NCI-H1930 (cell line): ENCODE results near the gene ABHD2.
"Not testable (repeated sequence)": the region's sequence is repeated elsewhere in the genome, so short reads cannot be mapped to it uniquely, and the experiment has no call there.

Experiments used
- DNase-seq, 2 experiments: peaks; one replicate each; lab custom pipeline; 2025; lab: John Stamatoyannopoulos, UW

ABHD2 gene

GRCh38 chr15:89075101-89075640 is 13.1 kb upstream of the ABHD2 start:
- DNase-seq: no peak

GRCh38 chr15:89075846-89076245 is 12.4 kb upstream of the ABHD2 start:
- DNase-seq: no peak

DNA sequence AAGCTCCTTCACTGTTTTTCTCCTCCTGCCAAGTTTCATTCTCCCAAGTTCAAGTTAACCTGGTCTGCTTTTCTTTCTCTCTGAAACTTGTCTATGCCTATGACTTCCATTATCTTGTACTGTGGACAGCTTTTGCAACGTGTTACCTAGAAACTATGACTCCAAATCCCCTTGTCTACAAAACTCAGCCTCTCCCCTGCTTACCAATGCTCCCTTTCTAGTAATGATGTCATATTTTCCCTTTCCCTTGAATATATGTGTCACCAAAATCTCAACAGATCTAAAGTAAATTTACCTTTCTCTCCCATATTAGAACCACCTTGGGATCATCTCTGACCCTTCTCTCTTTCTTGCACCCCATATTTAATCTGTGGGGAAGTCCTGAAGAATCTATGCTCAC is 10.5 kb upstream of the ABHD2 start:
- no peak for DNase-seq

DNA sequence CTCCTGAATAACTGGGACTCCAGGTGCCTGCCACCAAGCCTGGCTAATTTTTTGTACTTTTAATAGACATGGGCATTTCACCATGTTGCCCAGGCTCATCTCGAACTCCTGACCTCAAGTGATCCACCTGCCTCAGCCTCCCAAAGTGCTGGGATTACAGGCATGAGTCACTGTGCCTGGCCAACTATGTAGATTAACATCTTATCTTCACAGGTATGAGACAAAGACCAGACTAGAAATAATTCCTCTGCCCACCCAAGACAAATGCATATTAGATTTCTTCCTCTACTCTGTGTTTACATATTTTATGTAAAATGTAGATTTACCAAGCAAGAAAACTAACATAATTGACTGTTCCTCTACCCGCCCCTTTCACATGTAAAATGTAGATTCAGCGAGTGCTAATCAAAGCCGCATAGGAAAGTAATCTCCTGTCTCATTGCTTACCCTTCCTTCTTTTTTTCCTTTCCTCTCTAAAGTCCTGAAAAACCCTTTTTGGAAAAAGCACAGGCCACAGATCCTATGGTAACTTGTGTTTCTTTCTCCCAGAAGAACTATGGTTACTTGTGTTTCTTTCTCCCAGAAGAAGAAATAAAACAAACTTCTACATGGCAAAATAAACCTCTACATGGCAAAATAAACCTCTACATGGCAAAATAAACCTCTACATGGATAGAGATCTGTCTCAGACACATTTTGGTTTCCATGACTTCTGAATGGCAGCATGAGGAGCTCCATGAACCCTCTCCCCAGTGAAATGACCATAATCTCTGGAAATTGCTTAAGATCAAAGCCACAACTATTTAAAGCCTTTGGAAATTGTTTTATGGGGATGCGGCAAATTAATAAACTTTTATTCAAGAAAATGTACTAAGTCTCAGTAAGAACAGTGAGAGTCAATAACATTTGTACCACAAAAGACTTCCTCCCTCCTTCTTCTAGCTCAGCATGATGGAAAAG is 9.1 kb upstream of the ABHD2 start:
- no peak for DNase-seq

DNA sequence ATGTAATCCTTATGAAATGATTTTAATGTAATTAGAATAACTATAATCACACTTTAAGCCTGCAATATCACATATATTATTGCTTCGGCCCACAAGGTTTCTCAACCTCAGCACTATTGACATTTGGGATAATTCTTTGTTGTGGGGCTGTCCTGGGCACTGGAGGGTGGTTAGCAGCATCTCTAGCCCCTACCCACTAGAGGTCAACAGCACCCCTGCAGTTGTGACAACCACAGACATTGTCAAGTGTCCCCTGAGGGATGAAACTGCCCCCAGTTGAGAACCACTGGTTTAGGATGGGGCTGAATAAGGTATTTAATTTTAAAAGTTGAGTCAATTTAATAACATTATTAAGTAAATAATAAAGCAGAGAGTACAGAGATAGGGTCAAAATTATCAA is 6.4 kb upstream of the ABHD2 start:
- DNase-seq: no peak

DNA sequence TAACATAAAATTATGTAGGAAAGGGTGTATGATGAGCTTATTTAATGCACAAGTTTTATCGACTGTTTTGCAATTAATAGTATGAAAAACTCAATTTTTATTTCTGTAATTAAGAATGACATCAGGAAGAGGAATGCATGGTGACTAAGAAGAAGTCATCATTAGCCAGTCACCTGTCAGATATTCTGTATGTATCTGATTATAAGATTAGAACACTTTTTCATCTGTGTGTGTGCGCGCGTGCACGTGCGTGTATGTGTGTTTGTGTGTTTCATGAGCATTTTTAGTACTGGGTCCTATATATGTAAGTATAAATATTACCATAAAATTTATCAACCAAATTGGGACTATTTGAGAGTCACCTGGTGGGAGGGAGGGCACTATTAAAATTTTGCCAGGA is 5.0 kb upstream of the ABHD2 start:
- no peak for DNase-seq

- no peak for DNase-seq
These were observed 2.8 kb upstream of the ABHD2 start for GRCh38 chr15:89085289-89085926.

GRCh38 chr15:89085933-89086332 is 2.3 kb upstream of the ABHD2 start:
- DNase-seq: not testable (repeated sequence)

DNA sequence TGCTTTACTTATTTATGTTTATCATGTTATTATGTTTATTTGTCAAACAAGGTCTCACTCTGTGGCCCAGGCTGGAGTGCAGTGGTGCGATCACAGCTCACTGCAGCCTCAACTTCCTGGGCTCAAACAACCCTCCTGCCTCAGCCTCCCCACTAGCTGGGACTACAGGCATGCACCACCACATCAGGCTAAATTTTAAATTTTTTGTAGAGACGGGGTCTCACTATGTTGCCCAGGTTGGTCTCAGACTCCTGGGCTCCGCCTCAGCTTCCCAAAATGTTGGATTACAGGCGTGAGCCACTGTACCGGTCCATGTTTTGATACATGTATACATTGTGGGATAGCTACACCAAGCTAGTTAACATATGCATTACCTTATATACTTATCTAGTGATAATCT is 1.9 kb upstream of the ABHD2 start:
- not testable (repeated sequence) for DNase-seq

DNA sequence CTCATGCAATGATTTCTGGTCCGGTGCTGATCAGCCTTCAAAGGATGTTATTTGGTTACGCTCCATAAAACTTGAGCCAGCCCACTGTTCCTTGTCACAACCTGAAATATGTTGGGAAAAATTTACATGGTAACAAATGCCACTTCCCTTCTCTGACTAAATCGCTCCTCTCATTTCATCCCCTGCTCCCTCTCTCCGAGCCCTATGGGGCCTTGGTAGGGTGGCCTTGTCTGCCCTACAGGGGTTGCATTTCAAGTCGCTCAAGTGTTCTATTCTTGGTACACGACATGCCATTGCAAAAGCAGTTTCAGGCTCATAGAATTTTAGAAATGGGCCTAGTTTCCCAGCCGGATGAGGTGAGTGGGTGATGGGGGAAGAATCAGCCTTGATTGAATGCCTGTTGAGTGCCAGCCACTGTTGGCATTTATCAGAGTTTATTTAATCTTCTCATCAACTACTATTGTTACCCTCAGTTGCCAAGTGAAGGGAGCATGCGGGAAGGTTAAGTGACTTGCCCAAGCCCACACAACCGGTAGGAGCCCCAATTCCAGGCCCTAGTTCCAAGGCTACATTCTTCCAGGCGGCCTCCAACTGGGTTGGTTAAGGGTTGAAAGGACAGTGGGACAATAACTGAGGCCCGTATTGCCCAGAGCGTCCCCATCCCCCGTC is 961 bp upstream of the ABHD2 start:
- no peak for DNase-seq

- DNase-seq: no peak
These were observed 504 bp downstream of the ABHD2 start for GRCh38 chr15:89088605-89089315.

- no peak for DNase-seq
These were observed 1.3 kb downstream of the ABHD2 start for GRCh38 chr15:89089316-89090230.

DNA sequence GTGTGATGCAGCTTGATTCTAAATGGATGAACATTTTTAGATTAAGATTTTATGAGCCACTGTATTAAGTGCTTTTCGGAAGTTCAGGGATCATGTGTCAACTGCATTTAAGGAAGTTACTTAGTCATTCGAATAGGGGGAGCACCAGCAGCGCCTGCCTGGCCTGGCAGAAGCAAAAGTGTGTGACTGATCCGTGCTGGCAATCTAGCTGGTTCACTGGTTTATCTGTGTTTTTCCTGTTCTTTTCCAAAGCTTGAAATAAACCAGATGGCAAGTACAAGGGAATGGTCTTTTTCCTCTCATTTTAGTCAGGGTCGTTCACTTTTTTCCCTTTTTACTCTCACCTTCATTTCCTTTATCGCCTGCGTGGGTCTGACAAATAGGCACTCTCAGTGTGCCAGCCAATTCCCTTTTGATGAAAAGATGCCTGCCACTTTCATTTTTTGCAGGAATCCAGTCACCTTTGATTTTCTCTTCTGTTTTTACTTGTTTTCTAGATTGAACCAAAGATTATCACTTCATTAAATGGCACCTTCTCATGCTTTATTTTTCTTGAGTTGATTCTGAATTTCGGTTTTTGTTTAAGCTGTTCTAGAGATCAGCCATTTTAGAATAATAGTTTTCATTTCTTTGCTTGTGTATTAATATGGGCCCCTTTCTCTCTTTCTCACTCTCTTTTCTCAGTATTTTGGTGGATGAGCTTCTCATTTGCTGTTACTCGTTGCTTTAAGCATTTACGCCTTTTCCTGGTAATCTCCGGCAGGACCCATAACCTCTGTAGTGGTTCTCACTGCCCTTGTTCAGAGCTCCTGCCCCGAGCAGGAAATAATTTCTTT is 2.8 kb downstream of the ABHD2 start:
- no peak for DNase-seq

GRCh38 chr15:89091627-89092220 is 3.5 kb downstream of the ABHD2 start:
- no peak for DNase-seq

DNA sequence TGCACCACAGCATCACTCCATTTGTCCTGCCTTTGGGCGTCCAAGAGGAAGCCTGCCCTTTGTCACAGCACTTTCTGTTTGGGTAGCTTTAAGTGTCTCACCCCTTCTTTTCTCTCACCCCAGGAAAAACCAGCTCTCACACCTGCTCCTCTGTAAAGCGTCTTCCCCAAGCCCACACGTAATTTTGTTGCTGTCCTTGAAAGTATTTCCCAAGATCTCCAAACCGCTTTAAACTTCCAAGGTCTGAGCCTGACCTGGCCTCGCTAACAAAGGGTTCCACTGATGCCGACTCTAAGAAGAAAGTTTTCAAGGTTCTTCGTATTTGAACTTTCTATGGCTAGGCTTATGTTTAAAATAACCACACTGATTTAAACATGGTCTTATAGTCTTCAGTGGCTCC is 5.3 kb downstream of the ABHD2 start:
- no peak for DNase-seq

DNA sequence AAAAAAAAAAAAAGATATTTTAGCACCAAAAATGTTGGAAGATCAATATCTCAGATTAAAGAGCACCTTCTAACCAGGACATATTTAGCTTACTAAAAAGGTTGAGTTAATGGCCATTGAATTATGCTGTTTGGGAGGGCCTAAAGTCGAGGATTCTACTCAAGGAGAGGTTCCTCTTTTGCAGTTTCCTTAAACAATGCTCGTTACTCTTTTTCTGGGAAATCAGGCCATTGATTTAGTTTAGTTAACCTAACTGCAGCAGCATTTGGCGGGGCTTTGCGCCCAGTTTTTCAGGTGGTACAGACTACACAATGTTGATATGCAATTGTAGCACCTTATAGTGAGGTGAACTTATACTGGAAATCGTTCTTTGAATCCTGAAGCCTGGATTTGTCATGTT is 6.8 kb downstream of the ABHD2 start:
- DNase-seq: no peak

DNA sequence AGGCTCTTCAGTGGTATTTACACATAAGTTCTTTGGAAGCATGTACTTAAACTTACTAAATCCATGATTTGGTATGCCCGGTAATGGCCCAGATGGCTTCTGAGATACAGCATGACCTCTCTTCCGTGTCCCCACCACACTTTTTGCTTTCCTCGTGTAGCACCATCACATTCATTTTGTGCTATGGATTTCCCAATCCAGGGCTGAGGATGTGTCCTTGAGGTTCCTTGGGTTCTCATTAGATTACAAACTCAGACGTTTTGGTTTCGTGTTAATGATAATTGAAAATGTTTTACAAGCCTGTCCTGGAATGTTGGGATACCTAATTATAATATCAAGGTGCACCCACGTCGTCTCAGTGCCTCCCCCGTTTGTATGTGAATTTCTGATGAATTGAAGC is 7.3 kb downstream of the ABHD2 start:
- no peak for DNase-seq

DNA sequence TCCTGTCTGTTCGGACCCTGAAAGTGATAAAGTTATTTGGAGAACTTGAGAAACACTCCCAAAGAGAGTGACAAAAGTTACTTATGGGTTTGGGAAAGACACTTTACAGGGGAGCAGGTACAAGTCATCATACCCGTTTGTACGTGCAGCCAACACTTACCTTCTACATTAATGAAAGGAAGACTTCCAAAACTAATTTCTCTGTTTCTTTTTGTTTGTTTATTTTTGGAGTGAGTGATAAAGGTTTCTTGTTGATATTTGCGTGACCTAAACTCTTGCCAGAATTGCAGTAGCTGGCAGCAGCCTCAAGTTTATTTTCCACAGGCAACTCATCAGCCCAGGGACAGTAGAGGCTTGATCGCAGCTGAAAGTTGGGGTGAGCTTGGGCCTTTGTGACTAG is 8.4 kb downstream of the ABHD2 start:
- no peak for DNase-seq

DNA sequence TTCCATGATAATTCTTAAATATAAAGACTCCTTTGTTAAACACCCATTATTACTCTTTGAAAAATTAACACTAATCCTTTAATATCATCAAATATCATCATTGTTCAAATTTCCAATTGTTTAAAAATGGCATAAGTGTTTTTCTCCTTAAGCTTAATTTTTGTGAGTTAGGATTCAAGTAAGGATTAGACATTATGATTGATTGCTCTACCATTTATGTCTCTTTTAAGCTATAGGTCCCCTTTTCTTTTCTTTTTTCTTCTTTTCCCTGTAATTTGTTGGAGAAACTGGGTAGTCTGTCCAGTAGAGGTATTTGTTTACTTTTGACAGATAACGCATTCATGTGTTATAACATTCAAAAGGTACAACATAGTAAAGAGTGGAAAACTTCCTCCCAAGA is 9.1 kb downstream of the ABHD2 start:
- no peak for DNase-seq

- DNase-seq: no peak
These were observed 10.0 kb downstream of the ABHD2 start for GRCh38 chr15:89098281-89098680.
